ENCODE measurements around the gene PTPN22.
"Not testable (repeated sequence)": the region's sequence is repeated elsewhere in the genome, so short reads cannot be mapped to it uniquely, and the experiment has no call there.

PTPN22 gene

GRCh38 chr1:113886417-113887401, 15.2 kb upstream of the PTPN22 start:
- no peak for DNase-seq

- DNase-seq, result no peak
These were observed 10.1 kb upstream of the PTPN22 start for GRCh38 chr1:113881661-113882060.

- no peak for DNase-seq
These were observed 8.2 kb upstream of the PTPN22 start for GRCh38 chr1:113879739-113880038.

- no peak for DNase-seq
These were observed 4.7 kb upstream of the PTPN22 start for GRCh38 chr1:113876176-113876575.

GRCh38 chr1:113875714-113876113, 4.2 kb upstream of the PTPN22 start:
- DNase-seq, result no peak

GRCh38 chr1:113874012-113874879, 2.7 kb upstream of the PTPN22 start:
- DNase-seq, result no peak

GRCh38 chr1:113872219-113872935, 865 bp upstream of the PTPN22 start:
- no peak for DNase-seq

- no peak for DNase-seq
These were observed 734 bp downstream of the PTPN22 start for GRCh38 chr1:113870778-113871177.

GRCh38 chr1:113868387-113869083, 3.0 kb downstream of the PTPN22 start:
- no peak for DNase-seq

- no peak for DNase-seq
These were observed 9.9 kb downstream of the PTPN22 start for GRCh38 chr1:113861641-113862040.

GRCh38 chr1:113860891-113861290, 10.6 kb downstream of the PTPN22 start:
- DNase-seq, result no peak

- DNase-seq, result no peak
These were observed 11.9 kb downstream of the PTPN22 start for GRCh38 chr1:113859478-113860175.

GRCh38 chr1:113858982-113859381, 12.5 kb downstream of the PTPN22 start:
- DNase-seq, result no peak

- no peak for DNase-seq
These were observed 13.1 kb downstream of the PTPN22 start for GRCh38 chr1:113858418-113858817.

GRCh38 chr1:113857776-113858175, 13.7 kb downstream of the PTPN22 start:
- DNase-seq, result no peak

- DNase-seq, result no peak
These were observed 15.1 kb downstream of the PTPN22 start for GRCh38 chr1:113856401-113856790.

GRCh38 chr1:113855630-113856400, 15.7 kb downstream of the PTPN22 start:
- no peak for DNase-seq

- DNase-seq, result no peak
These were observed 17.3 kb downstream of the PTPN22 start for GRCh38 chr1:113854234-113854633.

GRCh38 chr1:113852694-113853093, 18.8 kb downstream of the PTPN22 start:
- DNase-seq, result not testable (repeated sequence)

GRCh38 chr1:113850127-113850796, 21.2 kb downstream of the PTPN22 start:
- no peak for DNase-seq
